ENCODE data around the gene RPL29. TPM values are rescaled to one million over a fixed set of nuclear protein-coding genes. Genes with fewer than 3 reads are reported as not detected.

The RPL29 gene
- total and polyA plus RNA-seq, 2 donors (not counting 3 experiments of a cell fraction or from before 2014, with no cell fraction given): 1,236 to 2,177 TPM

GRCh38 chr3:52039426-52039825 lies 43.7 kb upstream of the RPL29 start:
- ChIA-PET POLR2A (no interaction called here), CTCF (interaction anchor here (5.8 kb wide), 1 partner anchor 14 kb away, joined by 43 read pairs; no protein-coding TSS in a partner anchor)
- dilution Hi-C loops (cut with MboI; ENCODE audit: extremely low pct_ligation_motif_present, low sequenced_read_pairs): no loop called here
- no peak overlapping the region for H2AFZ ChIP-seq (ENCODE audit: low read depth, low read length)
- H3K79me2 ChIP-seq (ENCODE audit: control insufficient read depth, insufficient read depth, low read length): no peaks in the 10 kb centered on the region
- DNase-seq (ENCODE audit: low read depth, low spot score): no peak
- BruUV-seq (replicated peaks): no TSS peak
- no peak overlapping the region for H3K27ac ChIP-seq (ENCODE audit: insufficient read depth, low read depth, low read length)
- no peak overlapping the region for H3K4me3 ChIP-seq (replicated peaks in 1 of 3; ENCODE audit: insufficient read depth in 1 of 3, low read depth in 1 of 3, low read length in 3 of 3)
- H4K20me1 ChIP-seq (replicated peaks; ENCODE audit: control insufficient read depth, extremely low read depth, insufficient read depth, low read length): no peaks in the 10 kb centered on the region
- no peak overlapping the region for H3K9ac ChIP-seq (replicated peaks; ENCODE audit: extremely low read depth, insufficient read depth, low read length)
- H3K36me3 ChIP-seq (ENCODE audit: control insufficient read depth in 2 of 2, extremely low read depth in 1 of 2, insufficient read depth in 2 of 2, low read length in 2 of 2): no peaks in the 10 kb centered on the region
- no peaks in the 10 kb centered on the region for H3K9me3 ChIP-seq (replicated peaks; ENCODE audit: control insufficient read depth, insufficient read depth, low read length)
- H3K9me1 ChIP-seq (replicated peaks; ENCODE audit: control insufficient read depth, extremely low read depth, insufficient read depth, low read length): no peaks in the 10 kb centered on the region
- no peak for FAIRE-seq
- intact Hi-C loops (cut with micrococcal nuclease): no loop called here
- no peak overlapping the region for H3K4me2 ChIP-seq (ENCODE audit: insufficient read depth, low read length)
- TF ChIP-seq MAX (IDR thresholded peaks at IDR 0.05; ENCODE audit: insufficient read depth, insufficient read length): no peak
- TF ChIP-seq, protein P1, sequence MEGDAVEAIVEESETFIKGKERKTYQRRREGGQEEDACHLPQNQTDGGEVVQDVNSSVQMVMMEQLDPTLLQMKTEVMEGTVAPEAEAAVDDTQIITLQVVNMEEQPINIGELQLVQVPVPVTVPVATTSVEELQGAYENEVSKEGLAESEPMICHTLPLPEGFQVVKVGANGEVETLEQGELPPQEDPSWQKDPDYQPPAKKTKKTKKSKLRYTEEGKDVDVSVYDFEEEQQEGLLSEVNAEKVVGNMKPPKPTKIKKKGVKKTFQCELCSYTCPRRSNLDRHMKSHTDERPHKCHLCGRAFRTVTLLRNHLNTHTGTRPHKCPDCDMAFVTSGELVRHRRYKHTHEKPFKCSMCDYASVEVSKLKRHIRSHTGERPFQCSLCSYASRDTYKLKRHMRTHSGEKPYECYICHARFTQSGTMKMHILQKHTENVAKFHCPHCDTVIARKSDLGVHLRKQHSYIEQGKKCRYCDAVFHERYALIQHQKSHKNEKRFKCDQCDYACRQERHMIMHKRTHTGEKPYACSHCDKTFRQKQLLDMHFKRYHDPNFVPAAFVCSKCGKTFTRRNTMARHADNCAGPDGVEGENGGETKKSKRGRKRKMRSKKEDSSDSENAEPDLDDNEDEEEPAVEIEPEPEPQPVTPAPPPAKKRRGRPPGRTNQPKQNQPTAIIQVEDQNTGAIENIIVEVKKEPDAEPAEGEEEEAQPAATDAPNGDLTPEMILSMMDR (IDR thresholded peaks at IDR 0.05; ENCODE audit: extremely low read depth in 1 of 2, insufficient read depth in 1 of 2, low read depth in 1 of 2, low read length in 2 of 2): no peak
- no peak for TF ChIP-seq GATA2 (IDR thresholded peaks at IDR 0.05; ENCODE audit: insufficient read depth, insufficient read length, low read depth, low read length)
- TF ChIP-seq POLR2AphosphoS5 (IDR thresholded peaks at IDR 0.05; ENCODE audit: insufficient read depth, low read depth, low read length): no peak
- no peak for TF ChIP-seq MYC (IDR thresholded peaks at IDR 0.05; ENCODE audit: low read depth, low read length)
- no peak for TF ChIP-seq EZH2 (IDR thresholded peaks at IDR 0.05; ENCODE audit: borderline replicate concordance, low read depth, low read length, severe bottlenecking)
- no peaks in the 10 kb centered on the region for H3K4me1 ChIP-seq (ENCODE audit: control insufficient read depth, extremely low read depth, insufficient read depth, low read length)
- H3K27me3 ChIP-seq (ENCODE audit: control insufficient read depth in 2 of 2, insufficient read depth in 2 of 2, low read length in 2 of 2): no peaks in the 10 kb centered on the region

All from endothelial cell of umbilical vein (primary cell).